HepG2 (cell line): Measurements from ENCODE around the gene N4BP2L1. TPM values are rescaled to one million over a fixed set of nuclear protein-coding genes. Genes with fewer than 3 reads are reported as not detected.
A peak's percentile ranks its signal among the peaks of the same experiment; 100 is the strongest.

Source experiments
- ATAC-seq: fragments of 200-7000 bp; cut with Tn5 transposase; 3 replicates; pipeline ENCODE4 v1.9.1; 2020; ENCODE audit warnings: mild to moderate bottlenecking, moderate library complexity
- BruUV-seq: library from RNA; stranded (reverse); fragments of 400-500 nt; replicated peaks from 2 replicates; lab custom pipeline; 2021; lab: Mats Ljungman, UMichigan
- CTCF ChIA-PET: fragments of 300-600 bp; formaldehyde crosslinking; extraction: SDS; loops from one replicate; lab custom pipeline; 2021; ENCODE audit warnings: low total read pairs, inconsistent platforms, low intra/inter-chr PET ratio; lab: Yijun Ruan, JAX
- POLR2A ChIA-PET: fragments of 350-600 bp; sonication (Branson Sonifier 250); formaldehyde crosslinking; loops from one replicate; lab custom pipeline; 2020; ENCODE audit warnings: antibody characterized with exemption, inconsistent platforms; lab: Yijun Ruan, JAX
- DNase-seq: peaks from one replicate; pipeline ENCODE4 v3.0.0-alpha.2; 2015; ENCODE audit warnings: low spot score
- FAIRE-seq: peaks from 3 replicates; lab custom pipeline; 2011; peaks lifted over from hg19 to GRCh38; lab: Jason Lieb, UNC
- H2AFZ ChIP-seq: one replicate; pipeline ENCODE4 v1.6.1; 2011; ENCODE audit warnings: low read length, inconsistent platforms
- H3K27ac ChIP-seq: fragments of 300-600 bp; 3 replicates; pipeline ENCODE4 v1.8.0; 2011; ENCODE audit warnings: mixed run types, mild to moderate bottlenecking, mixed read lengths, low read length, inconsistent platforms; ENCODE audit not compliant: insufficient read depth; ENCODE audit errors: extremely low read length
- H3K27me3 ChIP-seq, 2 experiments: fragments of 200-600 bp in 1 of 2; 2 replicates in 1 of 2; 3 replicates in 1 of 2; pipeline versions ENCODE4 v1.6.0 to v1.8.0; 2011; ENCODE audit warnings: low read length in 2 of 2, mild to moderate bottlenecking in 2 of 2, moderate library complexity in 2 of 2, inconsistent platforms in 1 of 2; ENCODE audit not compliant: insufficient read depth in 2 of 2, control insufficient read depth in 1 of 2
- H3K36me3 ChIP-seq, 2 experiments: fragments of 200-600 bp in 1 of 2; replicated peaks in 1 of 2; 2 replicates in 1 of 2; 3 replicates in 1 of 2; pipeline versions ENCODE4 v1.5.1 to v1.8.0; 2011; ENCODE audit warnings: low read length in 2 of 2, inconsistent platforms in 1 of 2; ENCODE audit not compliant: insufficient read depth in 2 of 2, control insufficient read depth in 1 of 2
- H3K4me1 ChIP-seq: 2 replicates; pipeline ENCODE4 v1.5.1; 2012; ENCODE audit warnings: low read length, inconsistent platforms; ENCODE audit not compliant: insufficient read depth
- H3K4me2 ChIP-seq: 2 replicates; pipeline ENCODE4 v1.6.0; 2011; ENCODE audit warnings: low read depth, low read length, inconsistent platforms
- H3K4me3 ChIP-seq, 3 experiments: fragments of 200-600 bp in 1 of 3; sonication (generic), shearing (Covaris generic) in 1 of 3; replicated peaks in 1 of 3; 2 replicates each; pipeline ENCODE4 v1.5.1; 2011 to 2016; ENCODE audit warnings: low read length in 3 of 3, inconsistent platforms in 2 of 3, low read depth in 2 of 3, mild to moderate bottlenecking in 2 of 3, control low read depth in 1 of 3, mixed read lengths in 1 of 3; ENCODE audit not compliant: insufficient read depth in 1 of 3
- H3K79me2 ChIP-seq: one replicate; pipeline ENCODE4 v1.6.1; 2011; ENCODE audit warnings: low read length, inconsistent platforms; ENCODE audit not compliant: insufficient read depth
- H3K9ac ChIP-seq: 2 replicates; pipeline ENCODE4 v1.6.0; 2011; ENCODE audit warnings: mild to moderate bottlenecking, low read depth, low read length, inconsistent platforms; ENCODE audit not compliant: insufficient read depth
- H3K9me3 ChIP-seq: 2 replicates; pipeline ENCODE4 v1.5.1; 2012; ENCODE audit warnings: mild to moderate bottlenecking, low read length
- H4K20me1 ChIP-seq: 2 replicates; pipeline ENCODE4 v1.6.0; 2011; ENCODE audit warnings: inconsistent platforms, mild to moderate bottlenecking, low read length, moderate library complexity; ENCODE audit not compliant: insufficient read depth
- ATF1 ChIP-seq: IDR thresholded peaks from 2 replicates; pipeline ENCODE4 v1.6.1; 2016; ENCODE audit warnings: mild to moderate bottlenecking, control low read depth
- CEBPB ChIP-seq: IDR thresholded peaks from 2 replicates; pipeline ENCODE4 v1.6.1; 2011; ENCODE audit warnings: low read depth, low read length, improper control_type of control experiment, borderline replicate concordance
- ZNF580 ChIP-seq: IDR thresholded peaks from 2 replicates; pipeline ENCODE4 v1.6.1; 2016; ENCODE audit warnings: low read depth, borderline replicate concordance
- ZNF609 ChIP-seq: sonication (generic); formaldehyde crosslinking; IDR thresholded peaks from 2 replicates; pipeline ENCODE4 v1.4.0; 2020; ENCODE audit warnings: mild to moderate bottlenecking, missing genetic modification reagents, borderline replicate concordance
- ZNF75D ChIP-seq: sonication (generic); formaldehyde crosslinking; IDR thresholded peaks from 2 replicates; pipeline ENCODE4 v1.8.1; 2023; ENCODE audit warnings: missing genetic modification reagents, mild to moderate bottlenecking, borderline replicate concordance
- WGBS: methylation state at CpG from one replicate; pipeline ENCODE4 v1.1.6; 2017; ENCODE audit warnings: low lambda C conversion rate; 5-methylcytosine and 5-hydroxymethylcytosine counted together
- in situ Hi-C: cut with HindIII; loops from 2 replicates; pipeline ENCODE4 v1.10.0; 2017; ENCODE audit warnings: low pct_unique_long_range_greater_than_20kb; ENCODE audit not compliant: extremely low pct_ligation_motif_present
- intact Hi-C: fragments of 100-400 bp; cut with micrococcal nuclease; formaldehyde crosslinking; loops from one replicate; pipeline ENCODE4 v1.10.0; 2022; ENCODE audit not compliant: unreplicated experiment
- polyA plus RNA-seq, 8 experiments: library from polyadenylated mRNA; depleted of rRNA in 3 of 8; stranded (reverse) in 7 of 8; unstranded in 1 of 8; fragments of >200 nt; fragmentation: Illumina TruSeq in 4 of 8; extraction: Trizol in 4 of 8; gene quantifications; 2 replicates each; pipeline versions ENCODE4 v1.2.1 to v1.2.3, GENCODE V29; 2011 to 2016; ENCODE audit warnings: low read depth in 4 of 8, missing spikeins in 1 of 8, mixed read lengths in 1 of 8; ENCODE audit not compliant: insufficient read depth in 1 of 8
- total RNA-seq, 5 experiments: library from RNA; depleted of rRNA; stranded (reverse); fragments of >200 nt; fragmentation: Illumina TruSeq; extraction: Trizol; gene quantifications; 2 replicates each; pipeline ENCODE4 v1.2.3, GENCODE V29; 2016; ENCODE audit warnings: low read depth in 1 of 5

N4BP2L1 gene
- total and polyA plus RNA-seq, 2 of the 13 experiments (the other 11 are each of a cell fraction or from before 2014, with no cell fraction given), result 13.2 to 34.5 TPM

- FAIRE-seq, result peak; percentile 8
- Histone ChIP-seq H3K36me3 (no peaks in the 10 kb centered on the region), H3K4me2 (peak overlapping the region; percentile 40), H3K27ac (peak overlapping the region; percentile 66), H3K4me3 (peak overlapping the region in 1 of 3 experiments; percentile 12; a peak in 1 of 6 replicates), H4K20me1 (no peaks in the 10 kb centered on the region), H3K27me3 (no peaks in the 10 kb centered on the region), H2AFZ (no peak overlapping the region), H3K4me1 (peaks cover 57% of the 10 kb centered on the region), H3K9ac (no peak overlapping the region; the same call in 1 of the 2 replicates), H3K79me2 (no peaks in the 10 kb centered on the region), H3K9me3 (no peaks in the 10 kb centered on the region)
- TF ChIP-seq CEBPB (peak; percentile 6; the same call in 1 of the 2 replicates), ZNF609 (CRISPR knock-in tag) (0 out of 2 replicates have a peak, but pooled peaks have one; percentile 4), ZNF580 (CRISPR knock-in tag) (no peak), ZNF75D (CRISPR knock-in tag) (no peak), ATF1 (CRISPR knock-in tag) (0 out of 2 replicates have a peak, but pooled peaks have one; percentile 11)
- POLR2A ChIA-PET, result no interaction called here
- DNase-seq, result no peak
- CTCF ChIA-PET, result no interaction called here
- BruUV-seq, result no TSS peak
- peak; percentile 17; the same call in 2 of the 3 replicates for ATAC-seq
- 39% methylated on average over 2 of the region's 2 CpGs for WGBS
- in situ Hi-C loops (loop anchor here (25.0 kb wide), 1 partner anchor 410 kb away; the partner anchor contains the start of gene FRY), intact Hi-C loops (loop anchor here (10.0 kb wide), 1 partner anchor 532 kb away; no protein-coding TSS in a partner anchor)
These were observed 19.0 kb upstream of the N4BP2L1 start for GRCh38 chr13:32446773-32447465.
